HG03103 (cell line): Measurements from ENCODE around the gene VWCE.

Source experiments
- ATAC-seq: cut with Tn5 transposase; IDR thresholded peaks from one replicate; pipeline ENCODE4 v1.9.1; 2021; ENCODE audit warnings: low read depth; ENCODE audit not compliant: unreplicated experiment

The VWCE gene

GRCh38 chr11:61328351-61328750 lies 33.2 kb upstream of the VWCE start:
- no peak for ATAC-seq

GRCh38 chr11:61327669-61328071 lies 32.6 kb upstream of the VWCE start:
- no peak for ATAC-seq

- ATAC-seq = no peak
Measured at GRCh38 chr11:61325649-61326414, 30.7 kb upstream of the VWCE start.

GRCh38 chr11:61315260-61315659 lies 20.1 kb upstream of the VWCE start:
- ATAC-seq = no peak

- no peak for ATAC-seq
Measured at GRCh38 chr11:61310749-61311148, 15.6 kb upstream of the VWCE start.

- ATAC-seq = no peak
Measured at GRCh38 chr11:61309739-61310138, 14.6 kb upstream of the VWCE start.

- no peak for ATAC-seq
Measured at GRCh38 chr11:61309141-61309540, 14.0 kb upstream of the VWCE start.

GRCh38 chr11:61307354-61307753 lies 12.2 kb upstream of the VWCE start:
- ATAC-seq = no peak

- no peak for ATAC-seq
Measured at GRCh38 chr11:61306221-61306620, 11.1 kb upstream of the VWCE start.

GRCh38 chr11:61305417-61305816 lies 10.3 kb upstream of the VWCE start:
- no peak for ATAC-seq

- ATAC-seq = no peak
Measured at GRCh38 chr11:61303725-61304124, 8.6 kb upstream of the VWCE start.

- no peak for ATAC-seq
Measured at GRCh38 chr11:61302550-61302949, 7.4 kb upstream of the VWCE start.

- no peak for ATAC-seq
Measured at GRCh38 chr11:61298663-61299244, 3.6 kb upstream of the VWCE start.

GRCh38 chr11:61297746-61298145 lies 2.6 kb upstream of the VWCE start:
- no peak for ATAC-seq

GRCh38 chr11:61297341-61297740 lies 2.2 kb upstream of the VWCE start:
- ATAC-seq = no peak

GRCh38 chr11:61295596-61295926 lies 445 bp upstream of the VWCE start:
- no peak for ATAC-seq

- ATAC-seq = peak; percentile 32
Measured at GRCh38 chr11:61293867-61294716, 1.0 kb downstream of the VWCE start.

GRCh38 chr11:61292356-61292755 lies 2.8 kb downstream of the VWCE start:
- no peak for ATAC-seq

- no peak for ATAC-seq
Measured at GRCh38 chr11:61290905-61291690, 4.0 kb downstream of the VWCE start.

- ATAC-seq = no peak
Measured at GRCh38 chr11:61287338-61287977, 7.7 kb downstream of the VWCE start.
